Lung (tissue), 12 donors: ENCODE results near the gene MAB21L1. TPM values are rescaled to one million over a fixed set of nuclear protein-coding genes. Genes with fewer than 3 reads are reported as not detected.

Experiments
- ATAC-seq: fragments of 200-7000 bp; cut with Tn5 transposase; one replicate; pipeline ENCODE4 v1.9.1; 2020; ENCODE audit warnings: moderate number of reproducible peaks; ENCODE audit not compliant: insufficient read depth, low FRiP score
- DNase-seq, 3 donors: peaks; one replicate each; pipeline ENCODE4 v3.0.0-alpha.2; 2013 to 2017
- H3K27ac ChIP-seq, 2 donors: one replicate each; pipeline ENCODE4 v1.5.1; 2013; ENCODE audit warnings: mild to moderate bottlenecking in 2 of 2, moderate library complexity in 2 of 2, control low read depth in 1 of 2, inconsistent platforms in 1 of 2, low read depth in 1 of 2, low read length in 1 of 2
- H3K27me3 ChIP-seq, 3 donors: one replicate each; pipeline ENCODE4 v1.5.1; 2013; ENCODE audit warnings: low read length in 2 of 3; ENCODE audit not compliant: control insufficient read depth in 3 of 3, insufficient read depth in 3 of 3
- H3K36me3 ChIP-seq, 4 donors: one replicate each; pipeline ENCODE4 v1.5.1; 2013; ENCODE audit warnings: low read length in 4 of 4, mild to moderate bottlenecking in 1 of 4, moderate library complexity in 1 of 4; ENCODE audit not compliant: control insufficient read depth in 4 of 4, insufficient read depth in 4 of 4
- H3K4me1 ChIP-seq, 5 donors: one replicate each; pipeline ENCODE4 v1.5.1; 2013; ENCODE audit warnings: low read length in 5 of 5, mild to moderate bottlenecking in 2 of 5, moderate library complexity in 1 of 5; ENCODE audit not compliant: control insufficient read depth in 5 of 5, insufficient read depth in 5 of 5
- H3K4me3 ChIP-seq: one replicate; pipeline ENCODE4 v1.5.1; 2013; ENCODE audit warnings: mild to moderate bottlenecking, control low read depth, moderate library complexity
- H3K9ac ChIP-seq, 2 donors: one replicate each; pipeline ENCODE4 v1.5.1; 2013; ENCODE audit warnings: low read length in 2 of 2, control low read depth in 1 of 2; ENCODE audit not compliant: insufficient read depth in 1 of 2
- H3K9me3 ChIP-seq, 4 donors: one replicate each; pipeline ENCODE4 v1.5.1; 2013; ENCODE audit warnings: low read length in 3 of 4, mild to moderate bottlenecking in 1 of 4, moderate library complexity in 1 of 4; ENCODE audit not compliant: control insufficient read depth in 4 of 4, insufficient read depth in 3 of 4
- WGBS, 2 donors: extraction: QIAGEN DNeasy Blood & Tissue Kit; methylation state at CpG; one replicate each; pipeline ENCODE4 v1.1.7; 2013; 5-methylcytosine and 5-hydroxymethylcytosine counted together
- polyA plus RNA-seq, 2 donors: library from polyadenylated mRNA; stranded (reverse); fragments of 200-250 nt; gene quantifications; one replicate each; pipeline ENCODE4 v1.2.1, GENCODE V29; 2013
- total RNA-seq, 2 donors: library from RNA; depleted of rRNA in 1 of 2; stranded (reverse); fragments of >200 nt in 1 of 2; gene quantifications; one replicate each; pipeline ENCODE4 v1.2.1, GENCODE V29; 2014 to 2021
- TF ChIP-seq, protein P1 (sequence below): IDR thresholded peaks from 2 replicates; pipeline ENCODE4 v1.5.1; 2012; ENCODE audit warnings: mild to moderate bottlenecking; ENCODE audit errors: control extremely low read depth, extremely low read depth
- donor health status: control.
- donor health status: control.
- donor health status: Bipolar disorder and iron deficiency.
- donor health status: healthy.
- donor health status: DM: yes; HTN: yes; CAD: no.

The MAB21L1 gene
- total and polyA plus RNA-seq, 4 donors: 0.04 to 0.28 TPM; not detected in 2

DNA sequence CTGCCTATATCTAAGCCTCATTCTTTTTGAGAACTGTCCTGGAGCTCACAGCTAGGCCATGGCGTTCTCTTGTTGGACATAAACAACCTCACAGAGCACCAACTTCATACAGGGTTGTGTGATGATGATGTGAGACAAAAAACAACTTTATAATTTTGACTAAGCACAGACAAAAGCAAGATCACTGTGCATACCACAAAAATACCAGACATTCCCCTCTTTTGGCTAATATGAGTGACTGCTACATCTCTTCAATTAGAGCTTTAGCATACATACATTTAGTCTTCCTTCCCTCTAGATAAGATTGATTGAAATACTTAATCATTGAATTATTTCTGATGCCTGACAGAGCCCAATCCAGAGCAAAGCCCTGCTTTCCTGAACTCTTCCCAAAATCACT lies 8.3 kb downstream of the MAB21L1 start:
- ATAC-seq: no peak
- Histone ChIP-seq H3K27ac (no peak overlapping the region), H3K4me1 (peaks cover 0 to 18% (median 3%) of the 10 kb centered on the region in 5 donors), H3K4me3 (no peak overlapping the region), H3K27me3 (peaks cover 2 to 50% (median 50%) of the 10 kb centered on the region in 3 donors), H3K36me3 (no peaks in the 10 kb centered on the region), H3K9ac (no peak overlapping the region), H3K9me3 (peaks cover 0 to 5% (median 0%) of the 10 kb centered on the region in 4 donors)
- 93% methylated on average over 1 of the region's 1 CpG for WGBS, 2 donors
- DNase-seq: no peak
- TF ChIP-seq, protein P1, sequence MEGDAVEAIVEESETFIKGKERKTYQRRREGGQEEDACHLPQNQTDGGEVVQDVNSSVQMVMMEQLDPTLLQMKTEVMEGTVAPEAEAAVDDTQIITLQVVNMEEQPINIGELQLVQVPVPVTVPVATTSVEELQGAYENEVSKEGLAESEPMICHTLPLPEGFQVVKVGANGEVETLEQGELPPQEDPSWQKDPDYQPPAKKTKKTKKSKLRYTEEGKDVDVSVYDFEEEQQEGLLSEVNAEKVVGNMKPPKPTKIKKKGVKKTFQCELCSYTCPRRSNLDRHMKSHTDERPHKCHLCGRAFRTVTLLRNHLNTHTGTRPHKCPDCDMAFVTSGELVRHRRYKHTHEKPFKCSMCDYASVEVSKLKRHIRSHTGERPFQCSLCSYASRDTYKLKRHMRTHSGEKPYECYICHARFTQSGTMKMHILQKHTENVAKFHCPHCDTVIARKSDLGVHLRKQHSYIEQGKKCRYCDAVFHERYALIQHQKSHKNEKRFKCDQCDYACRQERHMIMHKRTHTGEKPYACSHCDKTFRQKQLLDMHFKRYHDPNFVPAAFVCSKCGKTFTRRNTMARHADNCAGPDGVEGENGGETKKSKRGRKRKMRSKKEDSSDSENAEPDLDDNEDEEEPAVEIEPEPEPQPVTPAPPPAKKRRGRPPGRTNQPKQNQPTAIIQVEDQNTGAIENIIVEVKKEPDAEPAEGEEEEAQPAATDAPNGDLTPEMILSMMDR: no peak

DNA sequence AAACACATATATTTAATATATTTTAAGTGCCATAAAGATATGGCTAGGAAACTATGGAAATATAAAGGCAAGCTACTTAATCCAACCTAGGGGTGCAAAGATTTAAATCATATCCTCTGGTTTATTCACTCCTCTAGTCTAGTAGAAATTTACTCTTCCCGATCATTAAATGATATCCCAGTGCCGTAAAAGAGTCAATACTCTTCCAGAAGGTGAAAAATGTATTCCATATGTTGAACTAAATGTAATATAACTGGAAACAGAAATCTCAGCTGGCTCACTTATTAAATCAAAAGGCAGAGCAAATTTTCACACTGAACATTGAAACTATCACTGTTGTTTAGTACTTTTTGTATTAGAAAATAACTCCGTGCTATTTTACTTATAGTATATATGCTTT lies 11.1 kb downstream of the MAB21L1 start:
- Histone ChIP-seq H3K9ac (no peak overlapping the region), H3K9me3 (no peaks in the 10 kb centered on the region), H3K27ac (no peak overlapping the region), H3K27me3 (peaks cover 2 to 25% (median 22%) of the 10 kb centered on the region in 3 donors), H3K4me3 (no peak overlapping the region), H3K4me1 (peaks cover 0 to 4% (median under 1%) of the 10 kb centered on the region in 5 donors), H3K36me3 (no peaks in the 10 kb centered on the region)
- TF ChIP-seq, protein P1: no peak
- ATAC-seq (no peak), DNase-seq (no peak)
- 88 to 97% methylated on average over 3 of the region's 3 CpGs for WGBS, 2 donors

GRCh38 chr13:35460061-35460460 lies 16.4 kb downstream of the MAB21L1 start:
- no peak overlapping the region for H3K9ac ChIP-seq
- H3K27me3 ChIP-seq: no peaks in the 10 kb centered on the region
- ATAC-seq (no peak), DNase-seq (no peak)
- TF ChIP-seq, protein P1: no peak
- no peak overlapping the region for H3K27ac ChIP-seq
- no peak overlapping the region for H3K4me3 ChIP-seq
- H3K4me1 ChIP-seq: no peaks in the 10 kb centered on the region
- WGBS, 2 donors: 94 to 95% methylated on average over 2 of the region's 2 CpGs
- H3K36me3 ChIP-seq: no peaks in the 10 kb centered on the region
- H3K9me3 ChIP-seq: no peaks in the 10 kb centered on the region

DNA sequence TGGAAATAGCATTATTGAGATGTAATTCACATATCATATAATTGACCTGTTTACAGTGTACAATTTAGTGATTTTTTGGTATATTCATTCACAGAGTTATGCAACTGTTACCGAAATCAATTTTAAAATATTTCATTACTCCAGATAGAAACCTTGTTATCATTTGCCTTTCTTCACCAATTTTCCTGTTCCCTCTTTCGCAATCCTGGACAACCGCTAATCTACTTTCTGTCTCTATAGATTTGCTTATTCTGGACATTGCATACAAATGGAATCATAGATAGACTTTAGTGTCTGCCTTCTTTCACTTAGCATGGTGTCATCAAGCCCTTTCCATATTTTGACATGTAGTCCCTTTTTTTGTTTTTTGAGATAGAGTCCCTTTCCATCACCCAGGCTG lies 19.2 kb downstream of the MAB21L1 start:
- no peaks in the 10 kb centered on the region for H3K27me3 ChIP-seq
- H3K36me3 ChIP-seq: peaks cover 0 to 5% (median 0%) of the 10 kb centered on the region in 4 donors
- ATAC-seq (no peak), DNase-seq (no peak)
- H3K9ac ChIP-seq: no peak overlapping the region
- TF ChIP-seq, protein P1: no peak
- no peaks in the 10 kb centered on the region for H3K9me3 ChIP-seq
- no peak overlapping the region for H3K27ac ChIP-seq
- H3K4me1 ChIP-seq: no peaks in the 10 kb centered on the region
- no peak overlapping the region for H3K4me3 ChIP-seq
- WGBS, 2 donors: 92% methylated on average over 3 of the region's 3 CpGs
